H1 (cell line): ENCODE data around the gene DLL4.

Experiments
- BRCA1 ChIP-seq: IDR thresholded peaks from 2 replicates; pipeline ENCODE4 v1.6.1; 2012; ENCODE audit warnings: low read depth, low read length, improper control_type of control experiment
- CREB1 ChIP-seq: IDR thresholded peaks from 2 replicates; pipeline ENCODE4 v1.6.1; 2012; ENCODE audit warnings: inconsistent platforms
- EP300 ChIP-seq, 2 experiments: IDR thresholded peaks; 1 replicate in 1 of 2; 2 replicates in 1 of 2; pipeline ENCODE4 v1.6.1; 2011 to 2012; ENCODE audit warnings: low read depth in 2 of 2, low read length in 2 of 2, mild to moderate bottlenecking in 2 of 2, borderline replicate concordance in 1 of 2, inconsistent platforms in 1 of 2, moderate library complexity in 1 of 2
- GABPA ChIP-seq: IDR thresholded peaks from 2 replicates; pipeline ENCODE4 v1.6.1; 2011; ENCODE audit warnings: mild to moderate bottlenecking, low read length, moderate library complexity, borderline replicate concordance; ENCODE audit not compliant: insufficient read depth
- KDM4A ChIP-seq: IDR thresholded peaks from one replicate; pipeline ENCODE4 v1.7.1; 2012; ENCODE audit warnings: low read depth, mild to moderate bottlenecking, moderate library complexity, low read length, inconsistent platforms; ENCODE audit not compliant: severe bottlenecking
- PHF8 ChIP-seq: fragments of 200-600 bp; sonication (generic); conservative IDR thresholded peaks from 2 replicates; pipeline ENCODE4 v1.7.1; 2012; ENCODE audit warnings: low read depth, mild to moderate bottlenecking, inconsistent platforms, low read length, moderate library complexity
- POLR2A ChIP-seq, 2 experiments: IDR thresholded peaks; 1 replicate in 1 of 2; 2 replicates in 1 of 2; pipeline ENCODE4 v1.6.1; 2011; ENCODE audit warnings: low read depth in 2 of 2, low read length in 2 of 2, mild to moderate bottlenecking in 2 of 2; ENCODE audit errors: control extremely low read depth in 1 of 2
- POLR2AphosphoS5 ChIP-seq: IDR thresholded peaks from 2 replicates; pipeline ENCODE4 v1.6.1; 2011; ENCODE audit warnings: low read depth, low read length
- RAD21 ChIP-seq, 2 experiments: IDR thresholded peaks in 1 of 2; conservative IDR thresholded peaks in 1 of 2; 2 replicates each; pipeline ENCODE4 v1.6.1; 2011; ENCODE audit warnings: low read depth in 2 of 2, low read length in 2 of 2, improper control_type of control experiment in 1 of 2, inconsistent platforms in 1 of 2, mild to moderate bottlenecking in 1 of 2, moderate library complexity in 1 of 2
- SIN3A ChIP-seq, 2 experiments: IDR thresholded peaks in 1 of 2; conservative IDR thresholded peaks in 1 of 2; 2 replicates each; pipeline ENCODE4 v1.6.1; 2011 to 2012; ENCODE audit warnings: low read length in 2 of 2, improper control_type of control experiment in 1 of 2, low read depth in 1 of 2, mild to moderate bottlenecking in 1 of 2
- SRF ChIP-seq: IDR thresholded peaks from 2 replicates; pipeline ENCODE4 v1.6.1; 2011; ENCODE audit warnings: mild to moderate bottlenecking, low read depth, low read length, moderate library complexity
- TAF1 ChIP-seq: IDR thresholded peaks from 2 replicates; pipeline ENCODE4 v1.6.1; 2011; ENCODE audit warnings: mild to moderate bottlenecking, low read depth, low read length
- TF ChIP-seq, protein P1 (sequence below), 3 experiments: IDR thresholded peaks; 1 replicate in 2 of 3; 2 replicates in 1 of 3; pipeline versions ENCODE4 v1.5.1 to v1.6.1; 2011; ENCODE audit warnings: low read length in 3 of 3, mild to moderate bottlenecking in 3 of 3, inconsistent platforms in 2 of 3, low read depth in 1 of 3, moderate library complexity in 1 of 3; ENCODE audit not compliant: insufficient read depth in 1 of 3; ENCODE audit errors: control extremely low read depth in 1 of 3

DNA sequence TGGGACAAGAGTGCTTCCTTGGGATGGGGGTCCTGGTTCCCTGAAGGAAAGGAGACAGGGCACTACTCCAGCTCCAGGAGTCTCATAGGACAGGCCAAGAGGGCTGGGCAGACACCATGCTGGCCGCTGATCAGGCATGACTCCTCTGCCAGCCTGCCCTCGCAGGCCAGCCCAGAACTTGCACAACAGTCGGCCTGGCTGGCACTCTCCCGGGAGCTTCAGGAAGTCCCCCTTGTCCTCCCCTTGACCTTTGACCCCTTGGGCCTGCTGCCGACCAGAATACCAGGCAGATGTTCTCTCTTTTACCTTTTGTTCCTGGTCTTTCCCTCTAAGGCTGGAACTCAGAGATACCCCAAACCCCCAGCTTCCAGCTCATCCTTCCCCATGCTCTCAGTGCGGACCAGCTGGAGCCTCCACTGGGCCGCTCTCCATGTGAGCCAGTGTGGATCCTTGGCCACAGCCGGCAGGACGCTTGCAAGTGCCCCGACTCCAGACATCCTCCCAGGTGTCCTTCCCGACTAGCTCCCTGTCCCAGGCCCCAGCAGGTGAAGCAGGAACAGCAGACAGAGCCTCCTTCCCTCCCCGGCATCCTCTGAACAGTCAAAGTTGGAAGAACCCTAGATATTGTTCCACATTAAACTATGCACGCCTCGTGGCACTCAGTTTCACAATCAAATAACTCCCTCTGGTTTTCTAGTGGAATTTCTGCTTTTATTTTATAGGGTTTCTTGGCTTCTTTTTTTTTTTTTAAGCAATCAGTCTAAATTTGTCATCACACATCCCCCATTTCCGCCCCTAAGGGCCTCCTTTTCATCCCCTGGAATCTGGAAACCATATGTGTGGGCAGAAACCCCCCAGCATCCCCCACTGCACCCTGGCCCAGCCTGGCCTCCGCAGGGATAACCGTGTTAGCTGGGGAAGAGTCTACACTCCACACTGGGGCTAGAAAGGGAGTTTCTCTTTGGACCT, 19.2 kb upstream of the DLL4 start:
- TF ChIP-seq, protein P1, sequence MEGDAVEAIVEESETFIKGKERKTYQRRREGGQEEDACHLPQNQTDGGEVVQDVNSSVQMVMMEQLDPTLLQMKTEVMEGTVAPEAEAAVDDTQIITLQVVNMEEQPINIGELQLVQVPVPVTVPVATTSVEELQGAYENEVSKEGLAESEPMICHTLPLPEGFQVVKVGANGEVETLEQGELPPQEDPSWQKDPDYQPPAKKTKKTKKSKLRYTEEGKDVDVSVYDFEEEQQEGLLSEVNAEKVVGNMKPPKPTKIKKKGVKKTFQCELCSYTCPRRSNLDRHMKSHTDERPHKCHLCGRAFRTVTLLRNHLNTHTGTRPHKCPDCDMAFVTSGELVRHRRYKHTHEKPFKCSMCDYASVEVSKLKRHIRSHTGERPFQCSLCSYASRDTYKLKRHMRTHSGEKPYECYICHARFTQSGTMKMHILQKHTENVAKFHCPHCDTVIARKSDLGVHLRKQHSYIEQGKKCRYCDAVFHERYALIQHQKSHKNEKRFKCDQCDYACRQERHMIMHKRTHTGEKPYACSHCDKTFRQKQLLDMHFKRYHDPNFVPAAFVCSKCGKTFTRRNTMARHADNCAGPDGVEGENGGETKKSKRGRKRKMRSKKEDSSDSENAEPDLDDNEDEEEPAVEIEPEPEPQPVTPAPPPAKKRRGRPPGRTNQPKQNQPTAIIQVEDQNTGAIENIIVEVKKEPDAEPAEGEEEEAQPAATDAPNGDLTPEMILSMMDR (IDR thresholded peaks at IDR 0.05; ENCODE audit: control extremely low read depth in 1 of 3, insufficient read depth in 1 of 3, low read depth in 1 of 3, low read length in 3 of 3): no peak
- TF ChIP-seq SRF (no peak), PHF8 (no peak), POLR2AphosphoS5 (no peak), KDM4A (no peak), CREB1 (no peak), EP300 (IDR thresholded peaks at IDR 0.05; ENCODE audit: borderline replicate concordance in 1 of 2, low read depth in 2 of 2, low read length in 2 of 2) (no peak), POLR2A (IDR thresholded peaks at IDR 0.05; ENCODE audit: control extremely low read depth in 1 of 2, low read depth in 2 of 2, low read length in 2 of 2) (no peak), BRCA1 (no peak), GABPA (no peak), TAF1 (no peak), SIN3A (conservative IDR thresholded peaks at IDR 0.05 in 1 of 2, IDR thresholded peaks at IDR 0.05 in 1 of 2; ENCODE audit: low read depth in 1 of 2, low read length in 2 of 2) (no peak), RAD21 (IDR thresholded peaks at IDR 0.05 in 1 of 2, conservative IDR thresholded peaks at IDR 0.05 in 1 of 2; ENCODE audit: low read depth in 2 of 2, low read length in 2 of 2) (no peak)
